ENCODE results near the gene ITGA6. TPM values are rescaled to one million over a fixed set of nuclear protein-coding genes. Genes with fewer than 3 reads are reported as not detected.
A peak's percentile ranks its signal among the peaks of the same experiment; 100 is the strongest.

Gene ITGA6
- total RNA-seq, 4 donors from 2014 or later, result 29.9 to 46.5 (median 36.6) TPM

DNA sequence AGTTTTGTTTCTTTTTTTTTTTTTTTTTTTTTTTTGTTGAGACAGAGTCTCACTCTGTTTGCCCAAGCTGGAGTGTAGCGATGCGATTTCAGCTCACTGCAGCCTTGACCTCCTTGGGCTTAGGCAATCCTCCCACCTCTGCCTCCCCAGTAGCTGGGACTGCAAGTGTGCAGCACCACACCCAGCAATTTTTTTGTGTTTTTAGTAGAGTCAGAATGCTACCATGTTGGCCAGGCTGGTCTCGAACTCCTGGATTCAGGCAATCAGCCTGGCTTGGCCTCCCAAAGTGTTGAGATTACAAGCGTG is 8.2 kb downstream of the ITGA6 start:
- no peak for TF ChIP-seq POLR2A (IDR thresholded peaks at IDR 0.05; ENCODE audit: low read depth)
- TF ChIP-seq, protein P1, sequence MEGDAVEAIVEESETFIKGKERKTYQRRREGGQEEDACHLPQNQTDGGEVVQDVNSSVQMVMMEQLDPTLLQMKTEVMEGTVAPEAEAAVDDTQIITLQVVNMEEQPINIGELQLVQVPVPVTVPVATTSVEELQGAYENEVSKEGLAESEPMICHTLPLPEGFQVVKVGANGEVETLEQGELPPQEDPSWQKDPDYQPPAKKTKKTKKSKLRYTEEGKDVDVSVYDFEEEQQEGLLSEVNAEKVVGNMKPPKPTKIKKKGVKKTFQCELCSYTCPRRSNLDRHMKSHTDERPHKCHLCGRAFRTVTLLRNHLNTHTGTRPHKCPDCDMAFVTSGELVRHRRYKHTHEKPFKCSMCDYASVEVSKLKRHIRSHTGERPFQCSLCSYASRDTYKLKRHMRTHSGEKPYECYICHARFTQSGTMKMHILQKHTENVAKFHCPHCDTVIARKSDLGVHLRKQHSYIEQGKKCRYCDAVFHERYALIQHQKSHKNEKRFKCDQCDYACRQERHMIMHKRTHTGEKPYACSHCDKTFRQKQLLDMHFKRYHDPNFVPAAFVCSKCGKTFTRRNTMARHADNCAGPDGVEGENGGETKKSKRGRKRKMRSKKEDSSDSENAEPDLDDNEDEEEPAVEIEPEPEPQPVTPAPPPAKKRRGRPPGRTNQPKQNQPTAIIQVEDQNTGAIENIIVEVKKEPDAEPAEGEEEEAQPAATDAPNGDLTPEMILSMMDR (IDR thresholded peaks at IDR 0.05), result no peak
- no peak for TF ChIP-seq EP300 (IDR thresholded peaks at IDR 0.05)
- TF ChIP-seq POLR2AphosphoS5 (IDR thresholded peaks at IDR 0.05), result no peak
- no peak overlapping the region for H3K4me3 ChIP-seq
- intact Hi-C loops (cut with DNase I), result no loop called here
- WGBS, result 96% methylated on average over 4 of the region's 4 CpGs
- no peak for DNase-seq (ENCODE audit: extremely low spot score)
- H3K9me3 ChIP-seq, result no peaks in the 10 kb centered on the region
- H3K27ac ChIP-seq (replicated peaks in 1 of 4), result no peak overlapping the region
- H3K36me3 ChIP-seq, result no peaks in the 10 kb centered on the region
- H3K27me3 ChIP-seq, result no peaks in the 10 kb centered on the region
- peaks cover 0 to 23% (median 19%) of the 10 kb centered on the region in 4 donors for H3K4me1 ChIP-seq

DNA sequence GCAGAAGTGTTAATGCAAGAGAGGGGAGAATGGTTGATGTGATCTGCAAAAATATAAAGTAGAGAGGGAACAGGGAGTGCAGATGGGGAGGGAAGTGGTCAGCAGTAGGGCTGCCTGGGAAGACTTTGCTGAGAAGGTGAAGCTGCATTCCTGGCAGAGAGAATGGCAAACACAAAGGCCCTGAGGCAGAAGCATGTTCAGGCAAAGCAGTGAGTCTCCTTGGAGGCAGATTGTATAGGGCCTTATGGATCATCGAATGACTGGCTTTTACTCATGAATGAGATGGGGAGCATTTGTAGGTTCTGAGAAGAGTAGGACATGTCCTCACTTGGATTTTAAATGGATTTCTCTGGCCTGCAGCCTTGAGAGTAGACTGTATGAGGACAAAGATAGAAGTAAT is 9.5 kb downstream of the ITGA6 start:
- H3K27ac ChIP-seq (replicated peaks in 1 of 4), result no peak overlapping the region
- no peak for DNase-seq (ENCODE audit: extremely low spot score)
- TF ChIP-seq POLR2A (IDR thresholded peaks at IDR 0.05; ENCODE audit: low read depth), result no peak
- no peak for TF ChIP-seq POLR2AphosphoS5 (IDR thresholded peaks at IDR 0.05)
- TF ChIP-seq EP300 (IDR thresholded peaks at IDR 0.05), result no peak
- TF ChIP-seq, protein P1 (IDR thresholded peaks at IDR 0.05), result no peak
- intact Hi-C loops (cut with DNase I), result no loop called here
- 100% methylated on average over 1 of the region's 1 CpG for WGBS
- no peak overlapping the region for H3K4me3 ChIP-seq
- H3K9me3 ChIP-seq, result no peaks in the 10 kb centered on the region
- H3K4me1 ChIP-seq, result peaks cover 2 to 32% (median 21%) of the 10 kb centered on the region in 4 donors
- H3K27me3 ChIP-seq, result no peaks in the 10 kb centered on the region
- no peaks in the 10 kb centered on the region for H3K36me3 ChIP-seq

DNA sequence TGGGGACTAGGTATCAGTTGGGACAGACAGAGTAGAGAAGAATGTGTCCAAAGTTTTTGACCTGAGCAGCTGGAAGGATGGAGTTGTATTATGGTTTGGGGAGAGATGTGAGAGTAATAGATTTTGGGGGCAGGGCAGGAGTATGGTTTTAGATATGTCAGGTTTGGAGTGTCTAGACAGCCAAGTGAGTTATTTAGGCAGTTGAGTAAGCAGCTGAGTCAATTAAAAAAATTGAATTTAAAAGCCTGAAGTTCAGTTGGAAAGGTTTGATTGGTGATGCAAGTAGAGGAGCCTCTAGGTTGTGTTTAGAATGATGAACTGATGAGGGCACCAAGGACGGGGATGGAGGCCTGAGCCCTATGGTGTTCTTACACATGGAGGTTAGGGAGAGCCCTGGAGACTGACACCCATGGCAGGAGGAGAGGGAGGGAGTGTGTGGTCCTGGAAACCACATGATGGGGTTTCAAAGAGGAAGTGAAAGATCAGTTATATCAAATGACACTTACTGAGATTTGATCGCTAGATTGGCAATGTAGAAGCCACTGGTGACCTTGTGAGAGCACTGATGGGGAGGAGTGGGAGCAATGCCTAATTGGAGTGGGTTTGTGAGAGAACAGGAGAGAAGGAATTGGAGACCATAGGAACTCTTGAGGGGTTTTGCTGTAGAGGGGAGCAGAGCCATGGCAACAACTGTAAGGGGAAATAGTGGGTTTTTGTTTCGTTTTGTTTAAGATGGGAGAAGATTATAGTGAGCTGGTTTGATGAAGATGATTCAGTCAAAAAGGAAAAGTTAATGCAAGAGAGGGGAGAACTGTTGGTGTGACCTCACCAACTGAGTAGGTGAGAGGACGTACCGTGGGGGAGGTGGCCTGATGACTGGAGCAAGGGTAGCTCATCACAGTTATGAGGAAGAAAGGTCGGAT is 10.3 kb downstream of the ITGA6 start:
- no peak overlapping the region for H3K4me3 ChIP-seq
- no peak for DNase-seq (ENCODE audit: extremely low spot score)
- H3K27me3 ChIP-seq, result no peaks in the 10 kb centered on the region
- no peaks in the 10 kb centered on the region for H3K9me3 ChIP-seq
- peaks cover 8 to 35% (median 22%) of the 10 kb centered on the region in 4 donors for H3K4me1 ChIP-seq
- TF ChIP-seq EP300 (IDR thresholded peaks at IDR 0.05), result no peak
- TF ChIP-seq POLR2AphosphoS5 (IDR thresholded peaks at IDR 0.05), result no peak
- TF ChIP-seq, protein P1 (IDR thresholded peaks at IDR 0.05), result no peak
- no peak for TF ChIP-seq POLR2A (IDR thresholded peaks at IDR 0.05; ENCODE audit: low read depth)
- H3K27ac ChIP-seq (replicated peaks in 1 of 4), result no peak overlapping the region
- intact Hi-C loops (cut with DNase I), result no loop called here
- no peaks in the 10 kb centered on the region for H3K36me3 ChIP-seq
- WGBS, result 67% methylated on average over 6 of the region's 6 CpGs

DNA sequence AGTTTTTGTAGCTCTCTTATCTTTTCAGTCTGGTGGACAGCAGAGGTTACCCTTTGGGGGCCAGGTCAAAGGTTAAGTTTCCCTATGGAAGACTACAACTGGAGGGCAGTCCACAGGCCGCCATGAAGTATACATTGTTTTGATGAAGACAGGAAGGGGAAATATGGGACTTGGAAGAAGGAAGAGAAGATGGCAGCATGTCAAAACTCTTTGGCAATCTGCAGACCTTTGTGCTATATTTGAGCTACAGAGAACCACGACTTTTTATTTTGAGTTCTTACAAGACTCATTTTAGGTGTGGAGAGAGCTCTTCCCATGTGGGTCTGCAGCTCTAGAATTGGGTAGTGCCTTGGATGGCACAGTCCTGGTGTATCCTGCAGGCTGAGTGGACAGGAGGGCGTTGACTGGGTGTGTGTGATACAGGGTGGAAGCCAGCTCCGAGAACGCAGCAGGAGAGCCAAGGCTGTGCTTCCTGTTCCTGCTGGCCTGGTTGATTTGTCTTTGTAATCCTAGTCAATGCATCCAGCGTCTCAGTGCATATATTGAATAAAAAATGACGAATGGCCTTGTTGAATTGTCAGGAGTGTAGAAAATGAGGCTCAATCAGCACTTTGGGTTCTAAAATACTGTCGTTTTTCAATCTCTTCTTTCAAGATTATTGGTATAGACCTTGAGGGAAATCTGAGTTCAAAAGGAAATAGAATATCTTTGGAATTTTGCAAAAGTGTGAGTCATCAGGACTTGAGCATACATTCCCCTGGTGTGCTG is 11.5 kb downstream of the ITGA6 start:
- no peak for DNase-seq (ENCODE audit: extremely low spot score)
- H3K27me3 ChIP-seq, result no peaks in the 10 kb centered on the region
- H3K9me3 ChIP-seq, result no peaks in the 10 kb centered on the region
- no peaks in the 10 kb centered on the region for H3K36me3 ChIP-seq
- intact Hi-C loops (cut with DNase I), result no loop called here
- peak in 1 of 2 donors; percentile 6 for TF ChIP-seq POLR2AphosphoS5 (IDR thresholded peaks at IDR 0.05)
- TF ChIP-seq EP300 (IDR thresholded peaks at IDR 0.05), result no peak
- 72% methylated on average over 8 of the region's 8 CpGs for WGBS
- H3K27ac ChIP-seq (replicated peaks in 1 of 4), result no peak overlapping the region
- no peak overlapping the region for H3K4me3 ChIP-seq
- peaks cover 8 to 35% (median 20%) of the 10 kb centered on the region in 4 donors for H3K4me1 ChIP-seq

DNA sequence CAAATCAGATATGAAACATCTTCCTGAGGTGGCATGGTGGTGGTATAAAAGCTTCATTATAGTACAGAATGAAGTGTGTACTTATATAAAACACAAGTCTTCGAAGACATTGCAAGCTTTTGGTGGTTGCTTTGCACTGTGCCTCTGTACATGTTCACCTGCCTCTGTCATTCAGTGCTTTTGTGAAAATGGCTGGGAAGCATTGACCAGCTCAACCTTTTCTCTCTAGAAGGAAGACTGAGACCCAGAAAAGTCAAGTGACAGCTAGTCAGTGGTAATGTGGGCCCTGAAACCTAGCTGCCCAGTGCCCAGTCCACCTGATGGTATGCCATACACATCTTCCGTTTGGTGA is 12.1 kb downstream of the ITGA6 start:
- no peak for DNase-seq (ENCODE audit: extremely low spot score)
- Histone ChIP-seq H3K4me1 (peaks cover 8 to 35% (median 17%) of the 10 kb centered on the region in 4 donors), H3K36me3 (no peaks in the 10 kb centered on the region), H3K27me3 (no peaks in the 10 kb centered on the region), H3K9me3 (no peaks in the 10 kb centered on the region), H3K27ac (replicated peaks in 1 of 4) (no peak overlapping the region), H3K4me3 (no peak overlapping the region)
- no peak for TF ChIP-seq POLR2A (IDR thresholded peaks at IDR 0.05; ENCODE audit: low read depth)
- no peak for TF ChIP-seq EP300 (IDR thresholded peaks at IDR 0.05)
- TF ChIP-seq, protein P1 (IDR thresholded peaks at IDR 0.05), result no peak
- no peak for TF ChIP-seq POLR2AphosphoS5 (IDR thresholded peaks at IDR 0.05)
- 93% methylated on average over 2 of the region's 2 CpGs for WGBS
- intact Hi-C loops (cut with DNase I), result no loop called here
